Measurements from ENCODE around the gene ZBTB5.

The ZBTB5 gene

GRCh38 chr9:37417252-37417803 is 47.9 kb downstream of the ZBTB5 start:
- no peak overlapping the region for H3K23ac ChIP-seq (ENCODE audit: low read length)
- no peaks in the 10 kb centered on the region for H3K9me3 ChIP-seq (ENCODE audit: insufficient read depth, low read depth, low read length)
- H3K27me3 ChIP-seq (ENCODE audit: insufficient read depth, low read length), result no peaks in the 10 kb centered on the region
- no peak overlapping the region for H4K91ac ChIP-seq (ENCODE audit: low read depth, low read length)
- peaks cover 1% of the 10 kb centered on the region for H3K79me2 ChIP-seq (ENCODE audit: control insufficient read depth, insufficient read depth, low read length, poor library complexity)
- peaks cover 7% of the 10 kb centered on the region for H3K79me1 ChIP-seq (ENCODE audit: low read length)
- H3K18ac ChIP-seq (ENCODE audit: low read length), result no peak overlapping the region
- H3K14ac ChIP-seq (ENCODE audit: low read length), result peak overlapping the region; percentile 9
- no peak overlapping the region for H3K4ac ChIP-seq (ENCODE audit: low read depth, low read length)
- no peak overlapping the region for H2AFZ ChIP-seq (ENCODE audit: insufficient read depth, low read length, poor library complexity)
- H2BK120ac ChIP-seq (ENCODE audit: insufficient read depth, low read length, poor library complexity), result no peak overlapping the region
- no peak overlapping the region for H4K12ac ChIP-seq (ENCODE audit: low read depth, low read length)
- H3K4me1 ChIP-seq (ENCODE audit: control insufficient read depth in 1 of 2, insufficient read depth in 2 of 2, low read length in 2 of 2), result peaks cover 12 to 14% of the 10 kb centered on the region in 2 experiments
- no peak overlapping the region for H3K4me3 ChIP-seq (ENCODE audit: low read depth, low read length)
- no peak overlapping the region for H2BK12ac ChIP-seq (ENCODE audit: low read length)
- no peaks in the 10 kb centered on the region for H3K36me3 ChIP-seq (ENCODE audit: control insufficient read depth in 1 of 2, insufficient read depth in 2 of 2, low read length in 2 of 2)
- H3K27ac ChIP-seq (ENCODE audit: low read depth, low read length), result no peak overlapping the region
- no peak overlapping the region for H3K4me2 ChIP-seq (ENCODE audit: low read length)
- H4K8ac ChIP-seq (ENCODE audit: low read depth, low read length), result no peak overlapping the region
- H3K9ac ChIP-seq (ENCODE audit: low read length), result no peak overlapping the region
- H2BK5ac ChIP-seq (ENCODE audit: low read depth, low read length, poor library complexity), result no peak overlapping the region
- no peak for DNase-seq
- H2AK5ac ChIP-seq (ENCODE audit: low read length), result no peak overlapping the region
- WGBS (ENCODE audit: extremely low coverage, insufficient coverage, insufficient read length), result no CpG with 5 or more reads among the region's 9 CpGs

- peak overlapping the region; percentile 38 for H3K27ac ChIP-seq (ENCODE audit: low read depth, low read length)
- no peaks in the 10 kb centered on the region for H3K27me3 ChIP-seq (ENCODE audit: insufficient read depth, low read length)
- peak overlapping the region; percentile 46 for H3K4me2 ChIP-seq (ENCODE audit: low read length)
- WGBS (ENCODE audit: extremely low coverage, insufficient coverage, insufficient read length), result no CpG with 5 or more reads among the region's 22 CpGs
- H2AFZ ChIP-seq (ENCODE audit: insufficient read depth, low read length, poor library complexity), result no peak overlapping the region
- no peak overlapping the region for H3K4ac ChIP-seq (ENCODE audit: low read depth, low read length)
- H4K8ac ChIP-seq (ENCODE audit: low read depth, low read length), result no peak overlapping the region
- no peak overlapping the region for H4K91ac ChIP-seq (ENCODE audit: low read depth, low read length)
- peak overlapping the region; percentile 27 for H2BK120ac ChIP-seq (ENCODE audit: insufficient read depth, low read length, poor library complexity)
- no peaks in the 10 kb centered on the region for H3K79me2 ChIP-seq (ENCODE audit: control insufficient read depth, insufficient read depth, low read length, poor library complexity)
- H3K79me1 ChIP-seq (ENCODE audit: low read length), result peaks cover 6% of the 10 kb centered on the region
- H3K4me3 ChIP-seq (ENCODE audit: low read depth, low read length), result no peak overlapping the region
- peaks cover 12% of the 10 kb centered on the region in 2 experiments for H3K4me1 ChIP-seq (ENCODE audit: control insufficient read depth in 1 of 2, insufficient read depth in 2 of 2, low read length in 2 of 2)
- no peak overlapping the region for H3K9ac ChIP-seq (ENCODE audit: low read length)
- H3K36me3 ChIP-seq (ENCODE audit: control insufficient read depth in 1 of 2, insufficient read depth in 2 of 2, low read length in 2 of 2), result no peaks in the 10 kb centered on the region
- H4K12ac ChIP-seq (ENCODE audit: low read depth, low read length), result no peak overlapping the region
- H2BK12ac ChIP-seq (ENCODE audit: low read length), result peak overlapping the region; percentile 8
- no peak overlapping the region for H2AK5ac ChIP-seq (ENCODE audit: low read length)
- no peak overlapping the region for H2BK5ac ChIP-seq (ENCODE audit: low read depth, low read length, poor library complexity)
- no peak overlapping the region for H3K14ac ChIP-seq (ENCODE audit: low read length)
- peak; percentile 74 to 91 for DNase-seq
- no peak overlapping the region for H3K23ac ChIP-seq (ENCODE audit: low read length)
- H3K18ac ChIP-seq (ENCODE audit: low read length), result no peak overlapping the region
- no peaks in the 10 kb centered on the region for H3K9me3 ChIP-seq (ENCODE audit: insufficient read depth, low read depth, low read length)
Measured at GRCh38 chr9:37415011-37415719, 50.1 kb downstream of the ZBTB5 start.

GRCh38 chr9:37414503-37414943 is 50.7 kb downstream of the ZBTB5 start:
- peak overlapping the region; percentile 25 for H2BK12ac ChIP-seq (ENCODE audit: low read length)
- H3K9me3 ChIP-seq (ENCODE audit: insufficient read depth, low read depth, low read length), result no peaks in the 10 kb centered on the region
- no peak overlapping the region for H4K12ac ChIP-seq (ENCODE audit: low read depth, low read length)
- H3K4me2 ChIP-seq (ENCODE audit: low read length), result peak overlapping the region; percentile 46
- H3K9ac ChIP-seq (ENCODE audit: low read length), result no peak overlapping the region
- no peak overlapping the region for H2BK120ac ChIP-seq (ENCODE audit: insufficient read depth, low read length, poor library complexity)
- H2BK5ac ChIP-seq (ENCODE audit: low read depth, low read length, poor library complexity), result no peak overlapping the region
- no peak overlapping the region for H4K91ac ChIP-seq (ENCODE audit: low read depth, low read length)
- H3K79me2 ChIP-seq (ENCODE audit: control insufficient read depth, insufficient read depth, low read length, poor library complexity), result no peaks in the 10 kb centered on the region
- H3K4me3 ChIP-seq (ENCODE audit: low read depth, low read length), result no peak overlapping the region
- H4K8ac ChIP-seq (ENCODE audit: low read depth, low read length), result no peak overlapping the region
- H3K4ac ChIP-seq (ENCODE audit: low read depth, low read length), result no peak overlapping the region
- H3K36me3 ChIP-seq (ENCODE audit: control insufficient read depth in 1 of 2, insufficient read depth in 2 of 2, low read length in 2 of 2), result no peaks in the 10 kb centered on the region
- H3K18ac ChIP-seq (ENCODE audit: low read length), result no peak overlapping the region
- no peak overlapping the region for H3K14ac ChIP-seq (ENCODE audit: low read length)
- H3K27ac ChIP-seq (ENCODE audit: low read depth, low read length), result peak overlapping the region; percentile 11
- peaks cover 12% of the 10 kb centered on the region in 2 experiments for H3K4me1 ChIP-seq (ENCODE audit: control insufficient read depth in 1 of 2, insufficient read depth in 2 of 2, low read length in 2 of 2)
- DNase-seq, result no peak
- WGBS (ENCODE audit: extremely low coverage, insufficient coverage, insufficient read length), result no CpG with 5 or more reads among the region's 10 CpGs
- H3K27me3 ChIP-seq (ENCODE audit: insufficient read depth, low read length), result no peaks in the 10 kb centered on the region
- H2AFZ ChIP-seq (ENCODE audit: insufficient read depth, low read length, poor library complexity), result no peak overlapping the region
- H3K23ac ChIP-seq (ENCODE audit: low read length), result no peak overlapping the region
- H3K79me1 ChIP-seq (ENCODE audit: low read length), result peaks cover 6% of the 10 kb centered on the region
- peak overlapping the region; percentile 10 for H2AK5ac ChIP-seq (ENCODE audit: low read length)

GRCh38 chr9:37413311-37413710 is 51.9 kb downstream of the ZBTB5 start:
- no peak overlapping the region for H3K4me2 ChIP-seq (ENCODE audit: low read length)
- H3K23ac ChIP-seq (ENCODE audit: low read length), result no peak overlapping the region
- no peaks in the 10 kb centered on the region for H3K27me3 ChIP-seq (ENCODE audit: insufficient read depth, low read length)
- H2BK120ac ChIP-seq (ENCODE audit: insufficient read depth, low read length, poor library complexity), result no peak overlapping the region
- no peak overlapping the region for H3K27ac ChIP-seq (ENCODE audit: low read depth, low read length)
- H3K4ac ChIP-seq (ENCODE audit: low read depth, low read length), result no peak overlapping the region
- no peak overlapping the region for H3K9ac ChIP-seq (ENCODE audit: low read length)
- H3K4me1 ChIP-seq (ENCODE audit: control insufficient read depth in 1 of 2, insufficient read depth in 2 of 2, low read length in 2 of 2), result peaks cover 10 to 12% of the 10 kb centered on the region in 2 experiments
- H2BK5ac ChIP-seq (ENCODE audit: low read depth, low read length, poor library complexity), result no peak overlapping the region
- no peak overlapping the region for H3K4me3 ChIP-seq (ENCODE audit: low read depth, low read length)
- no peak overlapping the region for H2AK5ac ChIP-seq (ENCODE audit: low read length)
- H3K18ac ChIP-seq (ENCODE audit: low read length), result no peak overlapping the region
- H3K36me3 ChIP-seq (ENCODE audit: control insufficient read depth in 1 of 2, insufficient read depth in 2 of 2, low read length in 2 of 2), result no peaks in the 10 kb centered on the region
- H3K79me2 ChIP-seq (ENCODE audit: control insufficient read depth, insufficient read depth, low read length, poor library complexity), result no peaks in the 10 kb centered on the region
- no peak overlapping the region for H4K8ac ChIP-seq (ENCODE audit: low read depth, low read length)
- no peak overlapping the region for H3K14ac ChIP-seq (ENCODE audit: low read length)
- no peak overlapping the region for H2BK12ac ChIP-seq (ENCODE audit: low read length)
- no peak overlapping the region for H2AFZ ChIP-seq (ENCODE audit: insufficient read depth, low read length, poor library complexity)
- H4K91ac ChIP-seq (ENCODE audit: low read depth, low read length), result no peak overlapping the region
- no peak overlapping the region for H4K12ac ChIP-seq (ENCODE audit: low read depth, low read length)
- no peaks in the 10 kb centered on the region for H3K9me3 ChIP-seq (ENCODE audit: insufficient read depth, low read depth, low read length)
- no CpG with 5 or more reads among the region's 4 CpGs for WGBS (ENCODE audit: extremely low coverage, insufficient coverage, insufficient read length)
- peaks cover 6% of the 10 kb centered on the region for H3K79me1 ChIP-seq (ENCODE audit: low read length)
- no peak for DNase-seq

Data from trophoblast cell (in vitro differentiated cells and primary cell).